IPS-18c (cell line): ENCODE measurements around the gene ELAC1.

ENCODE experiments used
- H3K4me3 ChIP-seq: 2 replicates; pipeline ENCODE4 v1.7.0; 2013; ENCODE audit warnings: low read depth, mild to moderate bottlenecking, low read length, moderate library complexity; ENCODE audit not compliant: insufficient read depth
- H3K9me3 ChIP-seq: one replicate; pipeline ENCODE4 v1.6.1; 2013; ENCODE audit warnings: mild to moderate bottlenecking, low read length, moderate library complexity; ENCODE audit not compliant: control insufficient read depth, insufficient read depth

ELAC1 gene

DNA sequence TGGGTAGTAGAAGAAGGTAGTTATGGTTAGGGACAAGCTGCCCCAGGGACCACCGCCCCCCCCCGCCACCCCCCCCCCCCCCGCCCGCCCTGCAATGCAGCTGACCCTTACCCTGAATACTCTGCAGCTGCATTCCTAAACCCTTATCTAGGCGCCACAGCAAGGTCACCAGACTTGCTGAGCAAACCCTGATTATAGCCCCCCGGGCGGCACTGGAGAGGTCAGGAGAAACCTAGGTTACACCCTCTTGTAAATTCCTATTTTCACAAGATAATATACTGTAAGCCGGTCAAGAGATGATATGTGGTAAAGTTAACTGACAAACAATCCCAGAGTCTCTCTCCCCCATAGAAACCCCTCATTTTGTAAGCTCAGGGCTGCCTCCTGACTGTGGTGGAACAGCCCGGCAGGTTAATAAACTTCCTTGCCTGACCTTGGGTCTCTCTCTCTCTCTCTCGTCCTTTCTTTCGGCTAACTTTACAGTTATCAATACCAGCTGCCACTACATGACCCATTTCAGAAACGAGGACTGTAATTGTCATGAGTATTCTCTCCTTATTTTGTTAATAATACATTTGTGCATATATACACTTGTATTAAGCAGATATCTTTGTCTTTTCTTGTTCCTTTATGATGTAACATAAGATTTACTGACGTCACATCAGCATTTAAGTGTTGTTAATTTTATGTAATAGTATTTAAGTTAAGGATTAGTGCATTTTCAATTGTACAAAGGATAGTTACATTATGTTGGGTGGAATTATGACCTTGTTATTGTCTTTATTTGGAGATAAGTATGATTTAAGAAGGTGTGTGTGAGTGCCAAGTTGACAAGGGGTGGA, 39.3 kb downstream of the ELAC1 start:
- no peaks in the 10 kb centered on the region for H3K9me3 ChIP-seq
- no peak overlapping the region for H3K4me3 ChIP-seq

DNA sequence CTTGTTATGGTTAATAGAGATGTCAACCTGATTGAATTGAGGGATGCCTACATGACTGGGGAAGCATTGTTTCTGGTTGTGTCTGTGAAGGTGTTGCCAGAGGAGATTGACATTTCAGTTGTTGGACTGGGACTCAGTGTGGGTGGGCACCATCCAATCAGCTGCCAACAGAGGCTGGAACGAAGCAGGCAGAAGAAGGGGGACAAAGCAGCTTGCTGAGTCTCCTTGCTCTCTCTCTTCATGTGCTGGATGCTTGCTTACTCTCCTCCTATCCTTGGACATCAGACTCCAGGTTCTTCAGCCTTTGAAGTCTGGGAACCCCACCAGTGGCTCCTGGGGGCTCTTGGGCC, 39.9 kb downstream of the ELAC1 start:
- Histone ChIP-seq H3K9me3 (no peaks in the 10 kb centered on the region), H3K4me3 (no peak overlapping the region)

DNA sequence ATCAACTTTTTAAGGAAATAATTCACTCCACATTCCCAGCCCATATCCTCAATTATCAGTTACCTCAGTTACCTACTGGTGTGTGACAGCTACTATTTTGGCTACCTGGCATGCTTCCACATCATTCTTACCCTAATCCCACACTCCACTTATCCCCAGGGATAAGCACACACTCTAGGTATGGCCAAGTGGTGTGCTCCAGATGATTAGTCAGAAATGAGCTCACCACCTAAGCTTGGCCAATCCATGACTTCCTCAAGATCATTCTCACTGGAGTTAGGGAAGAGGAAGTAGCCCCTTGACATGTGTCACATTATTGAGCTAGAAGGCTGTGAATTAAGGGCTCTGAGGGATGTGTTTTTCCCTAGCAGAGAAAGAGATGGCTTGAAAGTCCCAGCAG, 41.2 kb downstream of the ELAC1 start:
- no peak overlapping the region for H3K4me3 ChIP-seq

DNA sequence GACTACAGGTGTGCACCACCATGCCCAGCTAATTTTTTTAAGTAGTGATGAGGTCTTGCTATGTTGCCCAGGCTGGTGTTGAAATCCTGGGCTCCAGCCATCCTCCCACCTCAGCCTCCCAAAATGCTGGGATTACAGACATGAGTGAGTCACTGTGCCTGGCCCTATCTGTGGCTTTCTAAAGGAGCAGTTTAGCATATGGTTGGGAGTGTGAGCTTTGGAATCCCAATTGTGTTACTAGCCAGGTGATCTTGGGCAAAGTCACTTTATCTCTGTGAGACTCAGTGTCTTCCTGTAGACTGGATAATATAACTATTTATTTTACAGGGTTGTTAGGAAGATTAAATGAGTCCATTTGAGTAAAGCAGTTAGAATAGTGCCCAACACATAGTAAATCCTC, 42.4 kb downstream of the ELAC1 start:
- H3K4me3 ChIP-seq, result no peak overlapping the region
- H3K9me3 ChIP-seq, result no peaks in the 10 kb centered on the region

More for the DNA sequence above, 41.2 kb downstream of the ELAC1 start:
- H3K9me3 ChIP-seq, result no peaks in the 10 kb centered on the region

DNA sequence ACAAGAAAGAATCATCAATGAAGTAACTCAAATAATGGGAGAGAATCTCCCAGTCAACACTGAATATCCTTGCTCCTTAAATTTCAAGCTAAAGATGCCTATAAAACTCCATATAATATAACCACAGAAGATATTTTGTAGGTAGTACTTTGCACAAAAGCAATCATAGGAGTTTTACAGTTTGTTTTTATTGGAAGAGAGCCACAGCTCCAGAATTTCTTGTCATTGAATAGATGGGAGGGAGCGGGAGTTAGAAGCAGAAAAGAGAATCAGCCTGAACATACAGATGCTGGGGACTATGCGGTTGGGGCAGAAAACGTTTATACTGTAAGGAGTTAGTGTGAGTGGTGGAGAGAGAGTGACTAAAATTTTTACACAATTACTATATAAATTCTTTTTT, 43.9 kb downstream of the ELAC1 start:
- Histone ChIP-seq H3K4me3 (no peak overlapping the region), H3K9me3 (no peaks in the 10 kb centered on the region)

DNA sequence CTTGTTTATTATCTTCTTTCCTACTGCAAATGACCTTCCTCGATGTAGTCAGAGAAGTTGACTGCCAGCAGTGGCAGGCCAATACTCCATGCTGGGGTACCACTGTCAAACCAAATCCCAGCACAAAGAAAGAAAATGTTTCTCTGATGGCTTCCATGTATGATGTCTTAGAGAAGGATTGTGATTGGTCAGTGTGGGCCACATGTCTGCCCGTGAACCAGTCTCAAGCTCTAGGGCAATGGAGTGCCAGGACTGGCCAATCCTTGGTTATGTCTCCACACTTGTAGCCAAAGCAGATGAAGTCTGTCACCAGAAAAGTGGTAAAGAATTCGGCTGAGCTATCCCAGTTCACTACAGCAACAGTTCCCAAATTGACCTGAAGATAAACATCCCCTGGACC, 44.6 kb downstream of the ELAC1 start:
- no peak overlapping the region for H3K4me3 ChIP-seq
- H3K9me3 ChIP-seq, result no peaks in the 10 kb centered on the region

DNA sequence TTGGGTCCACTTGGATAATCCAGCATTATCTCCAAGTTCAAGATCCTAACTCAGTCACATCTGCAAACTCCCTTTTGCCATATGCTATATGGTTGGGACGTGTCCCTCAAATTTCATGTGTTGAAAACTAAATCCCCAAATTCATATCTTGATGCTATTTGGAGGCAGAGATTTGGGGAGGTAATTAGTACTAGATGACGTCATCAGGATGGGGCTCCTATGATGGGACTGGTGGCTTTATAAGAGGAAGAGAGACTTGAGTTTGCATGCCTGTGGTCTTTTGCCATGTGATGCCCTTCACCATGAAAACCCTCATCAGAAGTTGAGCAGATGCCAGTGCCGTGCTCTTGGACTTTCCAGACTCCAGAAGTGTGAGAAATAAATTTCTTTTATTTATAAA, 45.4 kb downstream of the ELAC1 start:
- H3K9me3 ChIP-seq, result no peaks in the 10 kb centered on the region
- no peak overlapping the region for H3K4me3 ChIP-seq

DNA sequence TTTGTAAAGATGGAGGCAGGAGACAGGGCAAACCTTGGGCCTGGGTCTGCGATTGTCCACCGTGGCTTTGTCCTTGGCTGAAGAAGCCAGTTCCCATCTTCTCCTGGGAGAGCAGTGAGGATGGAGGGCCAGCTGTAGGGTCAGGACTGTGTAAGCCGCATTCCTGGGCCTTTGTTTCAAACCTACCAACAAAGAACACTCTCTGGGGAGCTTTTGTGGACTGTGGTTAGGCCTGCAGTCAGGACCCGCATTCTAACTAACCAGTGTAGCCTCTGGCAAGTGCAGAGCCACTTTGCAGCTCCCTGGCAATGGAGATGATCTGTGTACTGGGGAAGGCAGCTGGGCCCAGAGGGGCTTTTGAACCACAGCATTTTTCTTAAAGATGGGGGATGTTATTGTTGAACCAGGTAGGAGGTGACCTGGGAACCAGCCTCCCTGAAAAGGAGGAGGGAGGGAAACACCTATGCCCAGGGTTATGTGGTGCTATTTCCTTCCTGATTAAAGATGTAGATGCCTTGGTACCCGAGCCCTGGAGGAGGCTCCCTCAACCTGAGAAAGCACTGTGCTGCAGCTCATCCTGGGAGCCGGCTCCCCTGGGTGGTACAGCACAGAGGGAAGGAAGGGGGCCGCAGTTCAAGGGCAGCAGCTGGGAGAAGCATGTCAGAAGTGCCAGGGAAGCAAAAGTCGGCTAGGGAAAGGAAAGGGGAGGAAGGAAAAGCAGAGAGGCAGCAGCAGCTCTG, 49.5 kb downstream of the ELAC1 start:
- no peak overlapping the region for H3K4me3 ChIP-seq
- no peaks in the 10 kb centered on the region for H3K9me3 ChIP-seq

DNA sequence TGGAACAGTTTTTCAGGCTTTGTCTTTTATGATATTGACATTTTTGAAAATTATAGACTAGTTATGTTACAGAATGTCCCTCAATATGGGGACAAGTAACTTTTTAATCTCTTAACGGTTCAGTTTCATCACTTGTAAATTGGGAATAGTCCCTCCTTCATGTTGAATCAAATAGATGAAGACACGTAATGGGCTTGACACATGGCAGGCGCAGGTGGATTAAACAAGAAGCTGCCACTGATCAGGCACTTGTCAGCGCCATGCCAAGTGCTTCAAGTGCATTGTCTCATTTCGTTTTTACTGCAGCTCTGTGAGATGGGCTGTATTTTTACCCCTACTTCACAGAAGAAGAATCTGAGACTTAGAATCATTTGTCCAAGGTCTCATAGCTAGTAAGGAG, 52.7 kb downstream of the ELAC1 start:
- Histone ChIP-seq H3K9me3 (no peaks in the 10 kb centered on the region), H3K4me3 (no peak overlapping the region)

DNA sequence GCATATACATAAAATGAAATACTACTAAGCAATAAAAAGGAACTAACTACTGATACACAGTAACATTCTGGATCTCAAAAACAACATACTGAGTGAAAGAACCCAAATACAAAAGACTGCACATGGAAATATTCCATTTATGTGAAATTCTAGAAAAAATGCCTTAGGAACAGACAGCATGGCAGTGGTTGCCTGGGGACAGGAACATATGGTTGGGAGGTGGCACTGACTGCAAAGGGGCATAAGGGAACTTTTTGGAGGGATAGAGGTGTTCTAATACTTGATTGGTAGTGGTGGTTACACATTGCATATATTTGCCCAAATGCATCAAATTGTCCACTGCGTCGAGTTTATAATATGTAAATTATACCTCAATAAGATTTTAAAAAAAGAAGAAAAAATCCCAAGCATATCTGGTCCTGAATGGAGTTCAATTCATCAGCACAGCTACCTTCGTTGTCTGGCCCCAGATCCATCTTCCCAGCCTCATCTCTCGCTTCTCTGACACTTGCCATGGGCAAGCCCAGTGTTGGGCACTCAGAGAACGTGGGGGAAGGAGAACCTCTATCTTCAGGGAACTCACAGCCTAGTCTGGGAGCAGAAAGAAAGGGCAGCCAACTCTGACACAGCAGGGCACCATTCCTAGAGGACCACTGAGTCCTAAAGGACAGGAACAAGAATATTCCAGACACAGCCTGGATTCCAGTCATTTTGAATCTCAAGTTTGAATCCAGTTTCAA, 53.6 kb downstream of the ELAC1 start:
- Histone ChIP-seq H3K4me3 (no peak overlapping the region), H3K9me3 (no peaks in the 10 kb centered on the region)

DNA sequence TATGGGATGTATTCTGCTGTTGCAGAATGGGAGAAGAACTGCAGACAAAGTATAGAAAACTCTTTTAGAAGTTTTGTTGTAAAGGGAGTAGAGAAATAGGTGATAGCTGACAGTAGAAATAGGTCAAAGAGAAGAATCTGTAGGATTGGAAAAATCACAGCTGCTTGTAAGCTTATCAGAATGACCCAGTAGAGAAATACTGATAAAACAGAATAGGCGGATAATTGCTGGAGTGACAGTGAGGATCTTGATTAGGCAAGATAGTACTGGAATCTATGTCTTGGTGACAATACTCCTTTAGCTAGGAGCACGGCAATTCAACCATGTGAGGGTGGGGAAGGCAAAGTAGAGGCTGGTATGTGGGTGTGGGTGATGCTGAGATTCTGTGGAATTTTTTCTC, 57.7 kb downstream of the ELAC1 start:
- Histone ChIP-seq H3K4me3 (no peak overlapping the region), H3K9me3 (no peaks in the 10 kb centered on the region)

DNA sequence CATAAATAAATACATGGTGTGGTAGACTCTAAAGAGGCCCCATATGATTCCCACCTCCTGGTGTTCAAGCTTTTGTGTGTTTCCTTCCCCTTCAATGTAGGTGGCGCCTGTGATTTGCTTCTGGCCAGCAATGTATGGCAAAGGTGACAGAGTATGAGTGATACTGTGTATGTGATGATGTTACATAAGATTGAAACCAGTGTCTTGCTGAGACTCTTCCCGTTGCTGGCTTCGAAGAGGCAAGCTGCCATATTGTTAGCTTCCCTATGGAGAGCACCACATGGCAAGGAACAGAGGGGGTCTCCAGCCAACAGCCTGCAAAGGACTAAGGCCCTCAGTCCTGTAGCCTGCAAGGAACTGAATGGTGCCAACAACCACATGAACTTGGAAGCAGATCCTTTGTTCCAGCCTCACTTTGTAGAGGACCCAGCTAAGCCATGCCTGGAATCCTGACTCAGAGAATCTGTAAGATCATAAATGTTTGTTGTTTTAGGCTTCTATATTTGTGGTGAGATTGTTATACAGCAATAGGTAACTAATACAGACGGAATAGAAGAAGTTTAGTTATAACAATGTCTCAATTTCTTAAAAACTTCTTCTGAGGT, 60.5 kb downstream of the ELAC1 start:
- Histone ChIP-seq H3K4me3 (no peak overlapping the region), H3K9me3 (no peaks in the 10 kb centered on the region)

DNA sequence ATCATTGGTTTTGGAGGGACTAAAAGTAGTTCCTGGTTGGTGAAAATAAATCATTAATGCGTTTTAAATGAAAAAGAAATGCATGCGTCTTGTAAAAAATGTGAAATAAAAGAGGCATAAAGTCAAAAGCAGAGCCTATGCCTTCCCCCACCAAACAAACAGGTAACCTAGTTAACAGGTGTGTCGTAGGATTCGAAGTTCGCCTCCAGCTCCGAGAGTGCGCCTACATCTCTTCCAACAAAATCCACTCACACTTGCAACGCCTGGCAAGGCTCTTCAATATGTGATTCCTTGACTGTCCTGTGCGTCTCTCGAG, 61.5 kb downstream of the ELAC1 start:
- H3K4me3 ChIP-seq, result peak overlapping the region; percentile 83
- no peaks in the 10 kb centered on the region for H3K9me3 ChIP-seq

DNA sequence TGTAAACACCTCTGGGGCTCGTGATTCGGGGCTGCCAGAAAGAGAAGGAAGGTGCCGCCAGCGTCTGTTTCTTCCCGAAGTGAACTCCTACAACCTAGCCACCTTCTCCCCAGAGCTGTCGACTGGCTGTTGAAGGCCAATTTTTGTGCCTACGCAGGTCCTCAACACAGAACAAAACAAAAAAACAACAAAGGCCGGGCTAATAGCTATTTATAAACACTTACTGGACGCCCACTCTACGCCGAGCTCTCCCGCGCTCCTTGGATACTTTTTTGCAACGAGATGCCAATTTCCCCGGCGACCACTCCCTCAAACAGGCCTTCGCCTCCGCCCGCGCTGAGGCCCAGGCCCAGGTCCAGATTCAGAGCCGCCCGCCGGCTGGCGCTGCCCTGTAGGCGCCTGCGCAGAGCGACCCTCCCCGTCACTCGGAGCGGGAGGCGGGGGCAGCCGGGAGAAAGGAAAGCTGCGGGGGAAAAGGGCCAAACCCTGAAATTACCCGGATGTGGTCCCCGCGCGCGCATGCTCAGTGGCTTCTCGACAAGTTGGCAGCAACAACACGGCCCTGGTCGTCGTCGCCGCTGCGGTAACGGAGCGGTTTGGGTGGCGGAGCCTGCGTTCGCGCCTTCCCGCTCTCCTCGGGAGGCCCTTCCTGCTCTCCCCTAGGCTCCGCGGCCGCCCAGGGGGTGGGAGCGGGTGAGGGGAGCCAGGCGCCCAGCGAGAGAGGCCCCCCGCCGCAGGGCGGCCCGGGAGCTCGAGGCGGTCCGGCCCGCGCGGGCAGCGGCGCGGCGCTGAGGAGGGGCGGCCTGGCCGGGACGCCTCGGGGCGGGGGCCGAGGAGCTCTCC, 62.1 kb downstream of the ELAC1 start, which contains the start of gene SMAD4:
Gene SMAD4 (plus strand): TSS at position 520 of the 843 bp plus-strand sequence. CDS start 16,834 bp downstream, outside the sequence.
- no peaks in the 10 kb centered on the region for H3K9me3 ChIP-seq
- peak within 1 kb of the TSS; percentile 83 for H3K4me3 ChIP-seq

DNA sequence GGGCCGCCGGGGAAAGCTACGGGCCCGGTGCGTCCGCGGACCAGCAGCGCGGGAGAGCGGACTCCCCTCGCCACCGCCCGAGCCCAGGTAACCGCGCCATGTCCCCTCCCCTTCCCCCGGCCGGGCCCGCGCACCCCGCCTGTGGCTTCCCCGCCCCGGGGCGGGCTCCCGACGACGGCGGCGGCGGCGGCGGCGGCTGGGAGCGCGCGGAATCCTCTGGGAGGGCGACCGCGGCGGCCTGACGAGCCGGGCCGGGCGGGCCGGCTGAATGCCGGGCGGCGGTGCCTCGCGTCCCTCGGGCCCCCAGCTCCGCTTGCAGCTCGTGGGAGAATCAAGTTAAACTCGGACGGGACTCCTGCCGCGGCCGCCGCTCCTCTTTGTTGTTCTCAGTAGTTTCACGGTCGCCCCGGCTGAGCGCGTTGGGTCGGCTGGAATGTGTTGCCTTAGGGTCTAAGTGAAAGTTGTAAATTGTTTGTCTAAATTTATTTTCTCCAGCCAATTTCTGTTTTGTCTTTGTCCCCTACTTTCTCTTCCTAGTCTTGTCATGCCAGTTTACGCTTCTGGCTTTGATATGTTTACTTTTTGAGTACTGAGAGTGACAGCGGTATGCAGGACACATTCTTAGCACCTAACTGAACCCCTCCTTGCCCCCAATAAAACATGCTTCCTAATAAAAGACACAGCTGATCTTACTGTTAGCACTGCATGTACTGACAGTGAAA, 62.9 kb downstream of the ELAC1 start:
- Histone ChIP-seq H3K4me3 (peak overlapping the region; percentile 83), H3K9me3 (no peaks in the 10 kb centered on the region)

DNA sequence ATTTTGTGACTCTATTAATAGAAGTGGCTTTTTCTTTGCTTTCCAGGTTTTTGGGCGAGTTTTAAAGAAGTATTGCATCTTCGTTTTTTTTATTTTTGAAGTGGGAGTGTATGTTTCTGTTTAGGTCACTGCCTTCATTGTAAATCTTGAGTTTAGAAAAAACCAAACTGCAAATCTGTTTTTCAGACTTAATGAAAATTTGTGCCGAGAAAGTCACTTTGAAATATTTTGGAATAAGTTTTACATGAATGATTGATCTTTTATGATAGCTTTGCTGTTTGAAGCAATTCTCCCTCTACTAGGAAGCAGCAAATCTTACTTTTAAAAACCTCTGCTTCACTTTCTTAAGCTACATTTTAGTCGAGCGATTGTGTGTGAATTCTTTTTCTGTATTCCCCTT, 64.4 kb downstream of the ELAC1 start:
- H3K9me3 ChIP-seq, result no peaks in the 10 kb centered on the region
- H3K4me3 ChIP-seq, result no peak overlapping the region; the same call in 1 of the 2 replicates
